CD4-positive, alpha-beta T cell treated with Interleukin-17A for 4 hours (primary cell): ENCODE data around the gene ASTN2.

Source experiments
- DNase-seq: peaks from one replicate; pipeline ENCODE4 v3.0.0-alpha.2; 2020; ENCODE audit warnings: mixed read lengths

The ASTN2 gene

GRCh38 chr9:117296453-117296852 is 118.4 kb downstream of the ASTN2 start:
- DNase-seq, result no peak

GRCh38 chr9:117293206-117294114 is 121.4 kb downstream of the ASTN2 start:
- no peak for DNase-seq

- DNase-seq, result no peak
Measured at GRCh38 chr9:117290856-117291622, 123.8 kb downstream of the ASTN2 start.

- no peak for DNase-seq
Measured at GRCh38 chr9:117290306-117290840, 124.5 kb downstream of the ASTN2 start.

DNA sequence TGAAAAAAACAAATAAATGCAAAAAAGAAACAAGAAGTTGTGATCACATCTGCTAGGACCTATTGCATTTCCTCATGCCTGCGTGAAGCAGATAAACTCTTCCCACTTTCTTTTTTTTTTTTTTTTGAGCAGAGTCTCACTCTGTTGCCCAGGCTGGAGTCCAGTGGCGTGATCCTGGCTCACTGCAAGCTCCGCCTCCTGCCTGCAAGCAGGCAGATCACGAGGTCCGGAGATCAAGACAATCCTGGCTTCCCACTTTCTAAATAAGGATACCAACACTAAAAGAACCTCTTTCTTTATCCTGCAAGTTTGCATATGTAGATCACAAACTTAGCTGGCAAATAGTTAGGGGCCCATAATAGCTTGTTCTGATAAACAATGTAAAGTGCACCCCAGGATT is 128.6 kb downstream of the ASTN2 start:
- no peak for DNase-seq

DNA sequence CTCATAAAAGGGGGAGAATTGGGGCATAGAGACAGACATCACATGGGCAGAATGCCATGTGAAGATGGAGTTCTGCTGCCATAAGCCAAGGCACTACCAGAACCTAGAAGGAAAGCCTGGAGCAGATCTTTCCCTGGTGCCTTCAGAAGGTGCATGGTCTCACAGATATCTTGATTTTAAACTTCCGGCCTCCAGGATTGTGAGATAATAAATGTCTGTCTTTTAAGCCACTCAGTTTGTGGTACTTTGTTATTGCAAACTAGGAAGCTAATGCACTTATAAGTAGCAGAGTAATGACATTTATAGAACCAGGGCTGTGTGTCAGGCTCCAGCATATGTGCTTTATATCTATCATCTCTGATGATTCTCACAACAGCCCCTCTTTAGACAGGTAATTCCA is 130.4 kb downstream of the ASTN2 start:
- no peak for DNase-seq

- DNase-seq, result no peak
Measured at GRCh38 chr9:117282541-117282940, 132.3 kb downstream of the ASTN2 start.

DNA sequence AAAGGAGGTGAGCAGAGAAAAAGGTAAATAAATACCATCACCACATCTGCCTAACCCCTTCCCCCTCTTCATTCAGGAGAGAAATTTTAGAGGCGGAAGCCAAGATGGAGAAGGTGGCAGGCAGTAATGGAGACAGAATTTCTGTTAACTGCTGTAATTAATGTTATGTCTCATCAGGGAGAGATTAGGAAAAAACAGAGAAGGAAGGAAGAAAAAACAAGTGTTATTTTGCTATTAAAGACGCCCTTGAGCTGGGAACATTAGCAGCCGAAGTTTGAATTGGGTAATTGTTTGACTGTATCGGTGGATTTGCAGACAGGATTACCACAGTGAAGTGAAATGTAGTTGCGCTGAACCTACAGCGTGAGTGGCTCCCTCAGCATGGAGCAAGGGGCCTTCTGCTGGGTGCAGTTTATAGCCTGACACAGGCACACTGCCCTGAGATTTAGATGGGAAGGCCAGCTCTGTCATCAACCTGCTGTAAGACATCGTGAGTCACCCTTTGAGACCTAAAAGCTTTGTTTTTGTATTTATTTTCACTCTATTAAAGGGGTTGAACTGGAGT is 136.3 kb downstream of the ASTN2 start:
- DNase-seq, result no peak

GRCh38 chr9:117278020-117278419 is 136.8 kb downstream of the ASTN2 start:
- no peak for DNase-seq

DNA sequence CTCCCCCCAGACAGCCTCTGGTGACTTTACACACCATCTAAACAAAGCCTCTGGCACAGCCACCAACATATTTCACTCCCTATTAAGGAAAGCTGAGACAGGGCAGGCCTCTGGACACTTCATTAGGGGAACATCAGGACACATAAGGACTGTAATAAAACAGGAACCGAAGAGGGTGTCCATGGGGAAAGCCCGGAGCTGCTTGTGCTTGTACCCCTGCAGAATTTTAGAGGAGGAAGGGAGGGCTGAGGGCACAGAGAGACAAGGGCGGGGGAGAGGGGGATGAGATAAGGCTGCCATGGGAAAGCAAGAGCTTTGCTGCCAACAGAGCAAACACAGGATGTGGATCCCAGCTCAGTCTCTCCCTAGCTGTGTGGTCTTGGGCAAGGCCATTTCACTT is 138.4 kb downstream of the ASTN2 start:
- no peak for DNase-seq

DNA sequence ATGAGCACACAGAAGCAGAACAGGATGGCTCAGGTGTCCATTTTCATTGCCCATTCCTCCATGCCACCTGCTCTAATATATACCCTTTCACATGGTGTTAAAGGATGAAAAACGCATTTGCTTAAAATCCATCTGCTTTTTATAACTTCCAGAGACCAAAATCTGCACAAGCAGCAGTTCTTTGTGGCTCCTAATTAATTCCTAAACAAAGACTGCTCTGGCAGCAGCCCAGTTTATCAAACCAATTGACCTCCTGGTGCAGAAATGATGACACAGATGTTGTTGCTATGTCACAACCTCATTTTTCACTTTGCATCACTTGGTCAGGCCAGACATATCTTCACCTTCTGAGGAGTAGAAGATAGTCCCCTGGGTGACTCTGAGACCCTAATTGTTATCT is 141.2 kb downstream of the ASTN2 start:
- no peak for DNase-seq

GRCh38 chr9:117268847-117269446 is 145.9 kb downstream of the ASTN2 start:
- DNase-seq, result no peak

DNA sequence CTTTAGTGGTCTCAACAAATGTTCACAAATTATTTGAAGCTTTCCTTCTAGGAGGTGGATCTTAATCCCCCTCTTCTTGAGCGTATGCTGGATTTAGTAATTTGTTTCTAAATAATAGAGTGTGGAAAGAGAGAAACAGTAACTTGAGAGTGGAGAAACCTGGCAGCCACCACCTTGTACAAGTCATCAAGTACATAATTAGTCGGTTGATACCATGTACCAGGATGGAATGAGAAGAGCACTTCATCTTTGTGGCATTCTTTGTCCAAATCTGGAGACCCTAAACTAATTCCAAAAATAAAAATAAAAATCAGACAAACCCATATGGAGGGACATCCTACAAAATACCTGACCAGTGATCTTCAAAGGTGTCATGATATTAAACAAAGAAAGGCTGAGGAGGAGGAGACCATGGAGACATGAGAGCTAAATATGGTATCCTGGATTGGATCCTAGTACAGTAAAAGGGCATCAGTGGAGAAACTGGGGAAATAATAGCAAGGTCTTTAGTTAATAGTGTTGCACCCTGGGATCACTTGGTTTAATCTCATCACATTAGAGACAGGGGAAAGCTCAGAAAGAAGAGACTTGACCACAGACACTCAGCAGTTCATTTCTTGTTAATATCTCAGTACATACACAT is 147.9 kb downstream of the ASTN2 start:
- DNase-seq, result no peak

DNA sequence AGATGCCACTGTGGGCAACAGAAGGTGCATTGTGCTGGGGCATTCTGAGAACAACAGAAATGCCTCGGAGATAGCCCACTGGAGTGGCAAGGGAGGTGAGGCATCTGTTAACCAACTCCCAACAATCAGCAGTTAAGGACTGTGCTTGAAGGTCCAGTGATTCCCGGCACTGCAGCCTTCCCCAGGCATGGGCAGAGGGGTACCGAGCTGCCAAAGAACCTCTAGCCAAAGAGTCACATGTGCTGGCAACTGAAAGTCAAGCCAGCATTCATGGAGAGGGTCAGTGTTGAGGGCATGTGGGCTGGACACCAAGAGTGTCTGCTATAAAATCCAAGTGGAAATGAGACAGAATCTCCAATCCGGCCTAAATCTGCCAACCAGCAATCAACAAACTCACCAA is 149.6 kb downstream of the ASTN2 start:
- no peak for DNase-seq

DNA sequence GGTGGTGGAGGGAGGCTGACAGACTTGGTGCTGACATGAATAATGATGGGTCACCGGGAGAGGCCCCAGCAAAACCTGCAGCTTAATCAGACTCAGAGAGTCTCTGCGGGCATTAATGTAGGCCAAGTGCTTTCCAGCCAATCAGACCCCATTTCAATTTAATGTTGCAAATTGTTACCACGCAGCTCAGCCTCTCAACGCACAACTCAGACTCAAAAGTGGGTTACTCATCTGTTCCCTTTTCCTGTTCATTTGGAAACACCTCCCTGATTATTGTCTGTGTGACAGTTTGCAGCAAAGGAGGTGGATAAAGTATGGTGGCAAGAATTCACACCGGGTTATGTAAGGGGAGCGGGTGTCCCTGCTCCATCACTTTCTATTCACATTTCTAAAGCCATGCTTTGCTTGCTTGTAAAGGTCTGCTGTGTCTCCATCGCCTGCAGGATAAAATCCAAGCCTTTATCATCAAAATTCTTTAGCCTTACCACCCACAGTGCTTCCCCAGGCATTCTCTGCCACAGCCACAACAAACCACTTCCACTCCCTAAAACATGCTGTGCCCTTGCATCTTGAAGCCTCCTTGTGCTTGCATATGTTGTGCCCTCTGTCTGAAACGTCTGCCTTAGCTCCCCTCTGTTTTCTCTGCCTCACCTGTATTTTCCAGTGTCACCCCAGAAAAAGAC is 156.5 kb downstream of the ASTN2 start:
- no peak for DNase-seq

DNA sequence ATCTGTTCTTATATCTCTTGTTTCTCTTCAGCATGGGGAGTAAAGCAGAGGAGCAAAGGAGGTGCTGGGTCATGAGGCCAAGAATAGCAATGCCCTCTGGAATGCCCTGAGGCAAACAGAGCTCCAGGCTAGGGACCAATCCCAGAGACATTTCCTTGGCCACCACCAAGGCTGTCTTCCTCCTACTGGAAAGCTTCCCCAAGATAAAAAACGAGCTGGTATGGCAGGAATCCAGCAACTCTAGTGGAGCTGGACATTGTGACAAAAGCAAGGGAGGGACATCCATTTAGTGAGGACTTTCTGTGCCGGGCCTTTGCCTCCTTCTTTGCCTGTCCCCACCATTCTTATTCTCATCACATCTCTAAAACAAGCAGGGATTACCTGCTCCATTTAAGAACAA is 161.6 kb downstream of the ASTN2 start:
- DNase-seq, result no peak

DNA sequence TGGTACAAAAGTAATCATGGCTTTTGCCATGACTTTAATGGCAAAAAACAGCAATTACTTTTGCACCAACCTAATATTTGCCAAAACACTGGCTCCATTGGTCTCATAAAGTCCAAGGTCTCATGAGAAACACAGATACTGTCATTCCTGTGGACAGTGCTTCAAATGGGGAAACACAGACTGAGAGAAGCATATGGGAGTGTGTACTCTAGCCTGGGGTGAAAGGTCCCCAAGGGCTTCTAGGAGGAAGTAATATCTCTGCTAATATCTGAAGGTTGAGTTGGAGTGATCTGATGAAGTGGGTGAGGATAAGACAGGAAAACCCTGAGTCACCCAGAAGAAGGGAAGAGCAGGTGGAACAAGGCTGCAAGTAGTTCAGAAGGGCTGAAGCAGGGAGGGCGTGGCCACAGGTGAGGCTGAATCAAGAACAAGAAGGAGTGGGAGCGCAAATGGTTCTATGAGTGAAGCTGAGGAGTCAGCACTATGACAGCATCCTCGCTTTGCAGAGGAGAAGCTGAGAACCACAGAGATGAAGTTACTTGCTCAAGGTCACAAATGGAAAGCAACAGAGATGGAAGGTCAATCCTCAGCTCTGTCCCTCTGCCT is 164.1 kb downstream of the ASTN2 start:
- no peak for DNase-seq

- DNase-seq, result no peak
Measured at GRCh38 chr9:117249799-117250198, 165.1 kb downstream of the ASTN2 start.

GRCh38 chr9:117247266-117247665 is 167.6 kb downstream of the ASTN2 start:
- no peak for DNase-seq

- DNase-seq, result no peak
Measured at GRCh38 chr9:117245175-117245829, 169.6 kb downstream of the ASTN2 start.

DNA sequence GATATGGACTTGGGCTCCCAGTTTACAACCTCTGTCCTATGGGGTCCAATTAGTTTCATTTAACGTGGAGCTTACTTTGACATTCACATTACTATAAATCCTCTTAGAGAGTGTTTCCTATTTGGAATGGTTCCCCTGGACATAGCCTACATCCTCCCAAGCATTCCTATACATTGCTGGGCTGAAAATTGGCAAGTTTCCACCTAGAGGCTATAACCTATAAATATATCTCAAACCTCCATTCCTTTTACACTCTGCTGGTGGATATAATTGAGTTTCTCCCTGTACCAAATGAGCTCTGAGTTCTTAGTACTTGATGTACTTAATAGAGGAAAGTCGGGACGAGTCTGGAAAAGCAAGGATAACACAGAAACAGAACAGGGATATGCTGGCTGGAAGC is 172.8 kb downstream of the ASTN2 start:
- DNase-seq, result no peak
